ENCODE measurements around the gene AQP2. TPM values are rescaled to one million over a fixed set of nuclear protein-coding genes. Genes with fewer than 3 reads are reported as not detected.

Gene AQP2
- total RNA-seq, 1 donor from 2014 or later, result 0.24 TPM

DNA sequence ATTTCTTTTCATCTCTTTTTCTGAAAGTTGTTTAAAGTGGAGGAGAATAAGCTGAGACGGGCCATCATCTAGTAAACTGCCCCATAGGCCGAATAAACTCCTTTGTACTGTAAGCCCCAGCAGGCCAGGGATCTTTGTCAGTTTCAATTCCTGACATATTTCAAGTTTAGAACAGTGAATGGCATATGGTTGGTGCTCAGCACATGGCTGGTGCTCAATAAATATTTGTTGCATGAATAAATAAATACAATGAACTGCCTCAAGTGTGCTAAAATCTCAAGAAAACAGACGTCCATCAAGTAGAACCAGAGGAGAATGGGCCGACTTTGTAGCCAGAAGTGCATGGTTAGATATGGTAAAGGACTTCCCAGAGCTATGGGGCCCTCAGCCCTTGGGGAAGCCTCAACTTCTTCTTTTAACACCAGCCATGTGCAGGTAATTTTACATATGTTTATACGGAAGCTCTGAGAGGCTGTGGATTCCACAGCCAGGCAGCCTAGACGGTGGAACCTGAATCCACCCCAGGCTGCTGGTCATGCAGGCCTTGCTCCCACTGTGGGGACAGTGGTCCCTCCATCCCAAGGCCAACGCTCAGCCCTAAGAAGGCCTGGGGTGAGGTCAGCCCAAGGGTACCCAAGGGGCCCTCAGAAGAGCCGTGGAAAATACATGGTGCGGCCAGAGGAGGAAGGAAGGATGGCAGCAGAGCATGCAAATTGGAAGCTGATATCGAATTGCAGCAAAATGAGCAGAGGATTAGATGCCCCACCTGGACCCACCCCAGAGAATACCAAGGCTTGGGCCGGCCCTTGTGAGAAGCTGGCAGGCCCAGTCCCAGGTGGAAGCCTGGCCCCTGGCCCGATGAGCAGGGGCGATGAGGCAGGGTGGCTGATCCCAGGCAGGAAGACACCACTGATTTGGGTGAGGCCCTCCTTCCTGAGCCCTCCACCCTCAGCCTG is 8.7 kb upstream of the AQP2 start:
- no peak for DNase-seq (ENCODE audit: low spot score)

- no peak for DNase-seq (ENCODE audit: low spot score)
These were observed 8.0 kb upstream of the AQP2 start for GRCh38 chr12:49942512-49942893.

DNA sequence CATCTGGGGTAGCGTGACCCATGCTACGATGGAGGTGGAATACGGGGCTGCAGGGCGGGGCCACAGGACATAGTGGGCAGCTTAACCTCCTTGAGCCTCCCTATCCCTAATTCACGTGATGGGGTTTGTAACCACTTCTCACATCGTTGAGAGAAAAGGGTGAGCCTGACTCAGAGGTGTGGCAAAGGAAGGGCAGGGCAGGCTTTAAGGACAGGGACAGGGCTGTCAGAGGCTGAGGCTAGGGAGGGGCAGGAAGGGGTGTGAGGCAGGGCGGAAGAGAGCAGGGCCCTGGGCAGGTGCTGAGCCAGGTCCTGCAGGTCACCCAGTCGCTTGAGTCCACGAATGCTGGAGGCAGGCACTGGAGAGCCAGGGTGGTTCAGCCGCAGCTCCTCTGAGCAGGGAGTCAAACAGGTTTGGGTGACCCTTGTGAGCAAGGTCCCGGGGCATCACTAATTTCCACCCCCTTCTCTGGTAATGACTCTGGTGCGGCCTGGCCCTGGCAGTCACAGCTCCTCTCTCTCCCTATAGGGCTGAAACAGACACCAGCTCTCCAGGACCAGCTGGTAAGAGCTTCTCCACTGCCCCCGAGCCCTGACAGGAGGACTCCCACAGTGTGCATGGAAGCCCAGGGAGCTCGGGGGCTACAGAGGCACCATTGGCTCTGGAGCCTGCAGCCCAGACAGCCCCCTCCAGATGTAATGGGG is 7.5 kb upstream of the AQP2 start:
- no peak for DNase-seq (ENCODE audit: low spot score)

GRCh38 chr12:49943625-49943960 is 6.9 kb upstream of the AQP2 start:
- DNase-seq (ENCODE audit: low spot score), result no peak

GRCh38 chr12:49944046-49944445 is 6.5 kb upstream of the AQP2 start:
- DNase-seq (ENCODE audit: low spot score), result no peak

GRCh38 chr12:49944718-49945117 is 5.8 kb upstream of the AQP2 start:
- no peak for DNase-seq (ENCODE audit: low spot score)

GRCh38 chr12:49945394-49946080 is 5.0 kb upstream of the AQP2 start:
- peak; percentile 81 for DNase-seq (ENCODE audit: low spot score)

DNA sequence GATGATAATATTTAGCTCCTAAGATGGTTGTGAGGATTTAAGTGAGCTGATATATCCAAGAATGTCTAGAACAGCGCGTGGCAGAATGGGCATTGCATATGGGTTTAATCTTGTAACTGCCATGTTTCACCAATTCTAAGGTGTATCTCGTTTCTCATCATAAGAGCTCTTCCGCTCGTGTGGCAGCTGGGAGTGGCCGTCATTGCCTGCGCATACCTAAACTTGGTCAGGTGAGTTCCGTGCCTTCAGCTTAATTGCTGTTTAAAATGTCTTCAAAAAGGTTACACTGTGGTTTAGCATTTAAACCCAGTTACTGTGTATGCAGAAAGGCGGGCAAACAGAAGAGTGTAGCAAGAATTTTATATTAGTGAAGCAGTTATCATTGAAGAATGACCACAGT is 4.5 kb upstream of the AQP2 start:
- no peak for DNase-seq (ENCODE audit: low spot score)

DNA sequence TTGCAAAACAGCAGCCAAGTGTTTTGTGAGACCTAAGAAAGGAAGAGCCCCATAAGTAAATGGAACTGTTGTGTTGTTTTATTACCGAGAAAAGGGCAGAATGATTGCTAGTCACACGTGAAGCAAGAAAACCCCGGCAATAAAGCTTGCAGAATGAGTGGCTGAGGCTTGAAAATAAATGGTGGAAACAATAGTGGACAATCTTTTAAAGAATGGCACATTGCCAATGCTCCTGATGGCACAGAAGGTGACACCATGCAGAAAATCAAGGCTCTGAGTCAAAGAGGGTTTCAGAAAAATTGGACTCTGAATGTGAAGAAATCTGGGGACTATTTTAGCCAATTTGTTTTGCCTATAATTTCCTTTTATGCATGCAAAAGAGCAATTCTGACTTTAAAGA is 4.0 kb upstream of the AQP2 start:
- DNase-seq (ENCODE audit: low spot score), result no peak

- no peak for DNase-seq (ENCODE audit: low spot score)
These were observed 2.8 kb upstream of the AQP2 start for GRCh38 chr12:49947593-49948226.

- no peak for DNase-seq (ENCODE audit: low spot score)
These were observed 1.4 kb upstream of the AQP2 start for GRCh38 chr12:49948866-49949845.

- no peak for DNase-seq (ENCODE audit: low spot score)
These were observed 671 bp upstream of the AQP2 start for GRCh38 chr12:49949866-49950265.

DNA sequence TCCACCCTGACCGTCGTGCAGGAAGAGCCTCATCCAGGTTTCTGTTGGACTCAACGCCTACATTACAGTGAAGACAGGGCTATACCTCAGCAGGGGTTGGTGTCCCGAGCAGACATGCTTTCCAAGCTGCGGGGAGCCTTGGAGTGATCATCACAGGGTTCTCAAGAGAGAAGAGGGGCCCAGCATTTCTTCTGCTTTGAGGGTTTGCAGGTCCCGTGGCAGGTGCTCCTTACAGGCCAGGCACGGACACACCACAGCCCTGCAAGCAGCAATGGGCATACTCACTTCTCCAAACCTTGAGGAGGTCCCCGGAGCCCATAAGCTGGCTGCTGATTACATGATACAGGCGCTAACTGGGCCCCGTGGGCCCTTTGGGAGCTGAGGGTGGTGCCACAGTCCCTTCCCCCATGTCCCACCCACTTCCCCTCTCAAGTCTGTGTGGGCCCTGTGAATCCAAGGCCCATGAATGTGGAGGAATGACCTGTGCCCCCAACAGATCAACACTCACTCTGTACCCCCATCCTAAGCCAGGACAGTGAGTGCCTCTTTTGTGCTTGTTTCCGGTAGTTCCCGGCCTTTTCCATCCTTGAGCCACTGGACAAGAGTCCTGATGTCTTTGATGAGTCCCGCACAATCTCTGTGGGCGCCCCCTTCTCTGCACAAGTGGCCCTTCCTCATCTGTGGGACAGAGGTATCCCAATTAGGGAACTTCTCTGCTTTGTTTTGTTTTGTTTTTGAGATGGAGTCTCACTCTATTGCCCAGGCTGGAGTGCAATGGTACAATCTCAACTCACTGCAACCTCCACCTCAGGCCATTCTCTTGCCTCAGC is 1.1 kb downstream of the AQP2 start:
- DNase-seq (ENCODE audit: low spot score), result no peak

GRCh38 chr12:49952391-49953055 is 2.0 kb downstream of the AQP2 start:
- no peak for DNase-seq (ENCODE audit: low spot score)

- no peak for DNase-seq (ENCODE audit: low spot score)
These were observed 2.6 kb downstream of the AQP2 start for GRCh38 chr12:49953151-49953550.

- DNase-seq (ENCODE audit: low spot score), result no peak
These were observed 3.7 kb downstream of the AQP2 start for GRCh38 chr12:49953961-49954846.

DNA sequence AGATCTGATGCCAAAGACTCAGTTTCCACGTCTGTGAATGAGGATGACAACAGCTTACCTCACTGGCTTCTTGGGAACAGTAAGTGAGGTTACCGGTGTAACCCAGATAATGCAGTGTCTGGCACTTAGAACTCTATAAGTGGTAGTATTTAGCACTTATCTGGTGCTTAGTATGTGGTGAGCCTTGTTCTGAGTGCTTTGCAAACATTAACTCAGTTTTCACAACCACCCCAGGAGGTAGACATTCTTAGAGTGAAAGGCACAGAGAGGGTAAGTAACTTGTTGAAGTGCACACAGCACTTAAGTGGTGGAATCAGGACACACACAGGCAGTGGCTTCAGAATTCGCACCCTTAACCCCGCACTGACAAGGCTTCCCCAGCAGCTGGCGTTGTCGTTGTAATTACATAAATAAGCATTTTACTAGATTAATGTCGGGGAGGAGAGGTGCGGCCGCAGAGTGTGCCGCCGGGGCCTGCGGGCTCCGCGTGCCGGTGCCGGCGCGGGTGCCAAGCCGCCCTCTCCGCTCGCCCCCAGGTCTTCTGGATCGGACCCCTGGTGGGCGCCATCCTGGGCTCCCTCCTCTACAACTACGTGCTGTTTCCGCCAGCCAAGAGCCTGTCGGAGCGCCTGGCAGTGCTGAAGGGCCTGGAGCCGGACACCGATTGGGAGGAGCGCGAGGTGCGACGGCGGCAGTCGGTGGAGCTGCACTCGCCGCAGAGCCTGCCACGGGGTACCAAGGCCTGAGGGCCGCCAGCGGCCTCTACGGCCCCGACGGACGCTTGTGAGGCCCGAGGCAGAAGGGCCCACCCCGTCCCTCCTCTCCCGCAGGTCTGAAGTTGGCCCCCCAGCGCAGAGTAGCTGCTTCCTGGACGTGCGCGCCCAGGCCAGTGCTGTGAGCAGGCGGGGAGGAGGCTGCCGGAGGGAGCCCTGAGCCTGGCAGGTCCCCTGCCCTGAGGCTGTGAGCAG is 4.6 kb downstream of the AQP2 start:
- DNase-seq (ENCODE audit: low spot score), result no peak

All from umbilical cord (tissue), 2 donors.